ENCODE results near the gene DENND1B.

Gene DENND1B

GRCh38 chr1:197465528-197466327 is 309.6 kb downstream of the DENND1B start:
- in situ Hi-C loops (cut with MboI; ENCODE audit: low sequenced_read_pairs, unreplicated experiment), result no loop called here
- TF ChIP-seq CTCF (IDR thresholded peaks at IDR 0.05; ENCODE audit: borderline replicate concordance, control extremely low read depth, extremely low read depth, insufficient read depth, missing control alignments), result no peak
- DNase-seq (ENCODE audit: low spot score), result no peak

GRCh38 chr1:197464044-197464443 is 311.2 kb downstream of the DENND1B start:
- DNase-seq (ENCODE audit: low spot score), result no peak
- TF ChIP-seq CTCF (IDR thresholded peaks at IDR 0.05; ENCODE audit: borderline replicate concordance, control extremely low read depth, extremely low read depth, insufficient read depth, missing control alignments), result no peak
- in situ Hi-C loops (cut with MboI; ENCODE audit: low sequenced_read_pairs, unreplicated experiment), result no loop called here

GRCh38 chr1:197463142-197463541 is 312.1 kb downstream of the DENND1B start:
- no peak for TF ChIP-seq CTCF (IDR thresholded peaks at IDR 0.05; ENCODE audit: borderline replicate concordance, control extremely low read depth, extremely low read depth, insufficient read depth, missing control alignments)
- no peak for DNase-seq (ENCODE audit: low spot score)
- in situ Hi-C loops (cut with MboI; ENCODE audit: low sequenced_read_pairs, unreplicated experiment), result no loop called here

GRCh38 chr1:197462539-197462938 is 312.7 kb downstream of the DENND1B start:
- in situ Hi-C loops (cut with MboI; ENCODE audit: low sequenced_read_pairs, unreplicated experiment), result no loop called here
- no peak for DNase-seq (ENCODE audit: low spot score)
- TF ChIP-seq CTCF (IDR thresholded peaks at IDR 0.05; ENCODE audit: borderline replicate concordance, control extremely low read depth, extremely low read depth, insufficient read depth, missing control alignments), result no peak

All from GM13976 (cell line).